ENCODE data around the gene NRF1. TPM values are rescaled to one million over a fixed set of nuclear protein-coding genes. Genes with fewer than 3 reads are reported as not detected.
"Not testable (repeated sequence)": the region's sequence is repeated elsewhere in the genome, so short reads cannot be mapped to it uniquely, and the experiment has no call there.

NRF1 gene
- total RNA-seq, 1 experiment from 2014 or later, result 18.4 TPM

DNA sequence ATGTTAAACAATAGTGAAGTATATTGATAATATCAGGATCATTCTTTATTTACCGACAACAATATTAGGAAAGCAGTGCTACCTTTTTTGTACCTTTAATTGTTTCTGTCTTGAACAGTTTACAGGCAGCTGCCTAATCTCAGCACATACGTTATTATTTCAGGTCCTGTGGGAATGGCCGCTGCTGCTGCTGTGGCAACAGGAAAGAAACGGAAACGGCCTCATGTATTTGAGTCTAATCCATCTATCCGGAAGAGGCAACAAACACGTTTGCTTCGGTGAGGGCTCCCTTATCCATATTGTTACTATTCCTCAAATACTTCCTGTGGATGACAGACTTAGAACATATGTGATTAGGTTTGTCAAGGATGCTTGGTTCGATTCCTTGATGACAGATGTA is 59.7 kb downstream of the NRF1 start:
- no TSS peak for BruUV-seq (replicated peaks)
- TF ChIP-seq, protein P1, sequence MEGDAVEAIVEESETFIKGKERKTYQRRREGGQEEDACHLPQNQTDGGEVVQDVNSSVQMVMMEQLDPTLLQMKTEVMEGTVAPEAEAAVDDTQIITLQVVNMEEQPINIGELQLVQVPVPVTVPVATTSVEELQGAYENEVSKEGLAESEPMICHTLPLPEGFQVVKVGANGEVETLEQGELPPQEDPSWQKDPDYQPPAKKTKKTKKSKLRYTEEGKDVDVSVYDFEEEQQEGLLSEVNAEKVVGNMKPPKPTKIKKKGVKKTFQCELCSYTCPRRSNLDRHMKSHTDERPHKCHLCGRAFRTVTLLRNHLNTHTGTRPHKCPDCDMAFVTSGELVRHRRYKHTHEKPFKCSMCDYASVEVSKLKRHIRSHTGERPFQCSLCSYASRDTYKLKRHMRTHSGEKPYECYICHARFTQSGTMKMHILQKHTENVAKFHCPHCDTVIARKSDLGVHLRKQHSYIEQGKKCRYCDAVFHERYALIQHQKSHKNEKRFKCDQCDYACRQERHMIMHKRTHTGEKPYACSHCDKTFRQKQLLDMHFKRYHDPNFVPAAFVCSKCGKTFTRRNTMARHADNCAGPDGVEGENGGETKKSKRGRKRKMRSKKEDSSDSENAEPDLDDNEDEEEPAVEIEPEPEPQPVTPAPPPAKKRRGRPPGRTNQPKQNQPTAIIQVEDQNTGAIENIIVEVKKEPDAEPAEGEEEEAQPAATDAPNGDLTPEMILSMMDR (IDR thresholded peaks at IDR 0.05; ENCODE audit: unreplicated experiment), result no peak
- CTCF ChIA-PET, result no interaction called here
- no peak overlapping the region for H3K4me3 Mint-ChIP-seq (ENCODE audit: unreplicated experiment)
- intact Hi-C loops (cut with micrococcal nuclease), result no loop called here
- H3K9me3 Mint-ChIP-seq (ENCODE audit: unreplicated experiment), result peaks cover 9% of the 10 kb centered on the region
- H3K4me1 Mint-ChIP-seq (ENCODE audit: insufficient read depth, unreplicated experiment), result no peaks in the 10 kb centered on the region
- peaks cover 23% of the 10 kb centered on the region for H3K36me3 Mint-ChIP-seq (ENCODE audit: insufficient read depth, unreplicated experiment)
- H3K27me3 Mint-ChIP-seq (ENCODE audit: insufficient read depth, unreplicated experiment), result no peaks in the 10 kb centered on the region
- POLR2A ChIA-PET, result no interaction called here
- H3K27ac Mint-ChIP-seq (ENCODE audit: low read depth, unreplicated experiment), result no peak overlapping the region
- DNase-seq (ENCODE audit: unreplicated experiment), result no peak

GRCh38 chr7:129674475-129674874 is 63.0 kb downstream of the NRF1 start:
- ChIA-PET POLR2A (interaction anchor here (0.6 kb wide), 1 partner anchor 8 kb away, joined by 7 read pairs; no protein-coding TSS in a partner anchor), CTCF (interaction anchor here (0.6 to 1.5 kb wide), 3 partner anchors 10 to 336 kb away, joined by 3 to 9 read pairs (median 5); no protein-coding TSS in a partner anchor)
- DNase-seq (ENCODE audit: unreplicated experiment); H3K4me1 Mint-ChIP-seq (ENCODE audit: insufficient read depth, unreplicated experiment); H3K27me3 Mint-ChIP-seq (ENCODE audit: insufficient read depth, unreplicated experiment); H3K9me3 Mint-ChIP-seq (ENCODE audit: unreplicated experiment); intact Hi-C loops (cut with micrococcal nuclease); H3K27ac Mint-ChIP-seq (ENCODE audit: low read depth, unreplicated experiment); BruUV-seq (replicated peaks); H3K4me3 Mint-ChIP-seq (ENCODE audit: unreplicated experiment): not testable (repeated sequence)
- peaks cover 42% of the 10 kb centered on the region for H3K36me3 Mint-ChIP-seq (ENCODE audit: insufficient read depth, unreplicated experiment)

DNA sequence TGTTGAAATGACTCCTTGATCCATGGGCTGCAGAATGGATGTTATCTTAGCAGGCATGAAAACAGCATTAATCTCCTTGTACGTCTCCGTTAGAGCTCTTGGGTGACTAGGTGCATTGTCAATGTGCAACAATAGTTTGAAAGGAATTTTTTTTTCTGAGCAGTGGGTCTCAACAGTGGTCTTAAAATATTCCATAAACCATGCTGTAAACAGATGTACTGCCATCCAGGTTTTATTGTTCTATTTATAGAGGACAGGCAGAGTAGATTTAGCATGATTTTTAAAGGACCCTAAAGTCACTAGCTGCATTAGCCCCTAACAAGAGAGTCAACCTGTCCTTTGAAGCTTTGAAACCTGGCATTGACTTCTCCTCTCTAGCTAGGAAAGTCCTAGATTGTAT is 64.0 kb downstream of the NRF1 start:
- H3K9me3 Mint-ChIP-seq (ENCODE audit: unreplicated experiment), result peaks cover 9% of the 10 kb centered on the region
- H3K27me3 Mint-ChIP-seq (ENCODE audit: insufficient read depth, unreplicated experiment), result no peaks in the 10 kb centered on the region
- ChIA-PET POLR2A (no interaction called here), CTCF (interaction anchor here (0.7 to 1.4 kb wide), 3 partner anchors 10 to 150 kb away, joined by 3 to 5 read pairs (median 3); no protein-coding TSS in a partner anchor)
- H3K4me1 Mint-ChIP-seq (ENCODE audit: insufficient read depth, unreplicated experiment), result peaks cover 5% of the 10 kb centered on the region
- peaks cover 42% of the 10 kb centered on the region for H3K36me3 Mint-ChIP-seq (ENCODE audit: insufficient read depth, unreplicated experiment)
- no peak overlapping the region for H3K4me3 Mint-ChIP-seq (ENCODE audit: unreplicated experiment)
- DNase-seq (ENCODE audit: unreplicated experiment), result no peak
- intact Hi-C loops (cut with micrococcal nuclease), result no loop called here
- H3K27ac Mint-ChIP-seq (ENCODE audit: low read depth, unreplicated experiment), result no peak overlapping the region
- TF ChIP-seq, protein P1 (IDR thresholded peaks at IDR 0.05; ENCODE audit: unreplicated experiment), result no peak
- BruUV-seq (replicated peaks), result no TSS peak

GRCh38 chr7:129676017-129676897 is 64.7 kb downstream of the NRF1 start:
- no peak overlapping the region for H3K4me3 Mint-ChIP-seq (ENCODE audit: unreplicated experiment)
- CTCF ChIA-PET, result interaction anchor here (0.7 to 1.4 kb wide), 3 partner anchors 9 to 149 kb away, joined by 3 to 5 read pairs (median 3); no protein-coding TSS in a partner anchor
- TF ChIP-seq, protein P1 (IDR thresholded peaks at IDR 0.05; ENCODE audit: unreplicated experiment), result no peak
- no peaks in the 10 kb centered on the region for H3K27me3 Mint-ChIP-seq (ENCODE audit: insufficient read depth, unreplicated experiment)
- H3K9me3 Mint-ChIP-seq (ENCODE audit: unreplicated experiment), result peaks cover 9% of the 10 kb centered on the region
- H3K36me3 Mint-ChIP-seq (ENCODE audit: insufficient read depth, unreplicated experiment), result peaks cover 42% of the 10 kb centered on the region
- no peak overlapping the region for H3K27ac Mint-ChIP-seq (ENCODE audit: low read depth, unreplicated experiment)
- POLR2A ChIA-PET, result no interaction called here
- peaks cover 10% of the 10 kb centered on the region for H3K4me1 Mint-ChIP-seq (ENCODE audit: insufficient read depth, unreplicated experiment)
- intact Hi-C loops (cut with micrococcal nuclease), result no loop called here
- no TSS peak for BruUV-seq (replicated peaks)
- DNase-seq (ENCODE audit: unreplicated experiment), result no peak
